EL (cell line): Measurements from ENCODE around the gene NEXN.
"Not testable (repeated sequence)": the region's sequence is repeated elsewhere in the genome, so short reads cannot be mapped to it uniquely, and the experiment has no call there.

ENCODE experiments used
- DNase-seq: peaks from one replicate; pipeline ENCODE4 v3.0.0-alpha.2; 2016

NEXN gene

DNA sequence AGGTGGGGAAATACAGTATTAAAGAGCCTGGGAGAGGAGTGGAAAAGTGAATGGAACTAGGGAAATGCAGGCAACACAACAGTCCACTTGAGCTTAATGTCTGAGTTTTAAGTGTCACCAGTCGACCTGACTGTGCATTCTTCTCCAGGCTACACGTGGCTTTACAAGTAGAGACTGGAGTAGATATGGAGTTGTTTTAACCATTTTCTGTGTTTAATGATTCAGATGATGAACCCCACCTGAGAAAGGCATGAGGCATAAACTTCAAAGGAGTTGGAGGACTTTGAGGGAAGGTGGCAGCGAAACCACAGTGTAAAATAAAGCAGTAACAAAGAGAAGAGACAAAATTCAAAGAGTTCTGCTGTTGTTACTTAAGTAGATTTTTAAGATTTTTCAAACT, 77.9 kb downstream of the NEXN start:
- no peak for DNase-seq

DNA sequence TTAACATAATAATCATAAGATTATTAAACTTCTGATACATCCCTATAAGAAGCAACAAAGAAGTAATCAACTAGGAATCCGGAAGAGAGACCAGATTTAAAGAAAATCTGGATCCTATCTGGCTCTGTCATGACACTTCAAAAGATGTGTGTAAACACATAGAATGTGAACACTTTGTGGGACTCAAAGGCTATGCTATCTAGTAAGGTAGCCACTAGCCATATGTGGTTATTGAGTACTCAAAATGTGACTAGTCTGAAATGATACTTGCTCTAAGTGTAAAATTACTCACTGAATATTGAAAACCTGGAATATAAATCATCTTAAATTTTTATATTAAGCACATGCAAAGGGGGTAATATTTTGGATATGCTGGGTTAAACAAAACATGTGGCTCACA, 81.8 kb downstream of the NEXN start:
- peak; percentile 26 for DNase-seq

DNA sequence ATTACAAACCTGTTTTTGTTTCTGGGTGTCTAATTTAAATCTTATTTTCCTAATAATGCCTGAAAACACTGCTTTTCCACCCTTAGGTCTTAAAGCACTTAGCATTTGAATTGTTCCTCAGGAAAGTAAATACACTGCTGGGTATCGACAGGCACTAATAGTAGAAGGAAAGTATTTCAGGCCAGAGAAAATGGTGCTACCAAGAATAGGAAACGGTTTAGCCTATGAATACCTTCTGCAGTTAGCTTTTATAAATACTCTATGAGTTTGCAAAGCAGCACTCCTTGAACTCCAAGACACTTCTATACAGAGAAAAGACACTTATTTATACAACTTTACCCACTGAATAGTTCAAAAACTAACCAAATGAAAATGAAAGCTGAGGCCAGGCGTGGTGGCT, 83.7 kb downstream of the NEXN start:
- DNase-seq, result no peak

DNA sequence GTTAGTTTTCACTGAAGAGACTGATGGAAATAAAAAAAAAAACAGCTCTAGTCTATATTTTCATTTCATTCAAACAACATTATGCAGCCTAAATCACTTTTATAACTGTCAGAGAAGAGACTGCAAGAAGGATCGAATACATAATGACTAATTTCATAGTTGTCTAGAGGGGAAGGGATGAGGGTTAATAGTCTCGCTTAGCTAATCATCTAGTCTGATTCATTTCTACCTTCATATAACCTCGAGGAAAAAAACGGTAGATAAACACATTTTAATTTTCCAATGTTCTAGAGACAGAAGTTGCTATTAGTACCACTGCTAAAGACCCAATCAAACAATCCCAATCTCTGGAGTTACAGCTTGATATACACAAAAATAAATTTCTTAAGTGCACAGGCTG, 87.0 kb downstream of the NEXN start:
- DNase-seq, result peak; percentile 50

DNA sequence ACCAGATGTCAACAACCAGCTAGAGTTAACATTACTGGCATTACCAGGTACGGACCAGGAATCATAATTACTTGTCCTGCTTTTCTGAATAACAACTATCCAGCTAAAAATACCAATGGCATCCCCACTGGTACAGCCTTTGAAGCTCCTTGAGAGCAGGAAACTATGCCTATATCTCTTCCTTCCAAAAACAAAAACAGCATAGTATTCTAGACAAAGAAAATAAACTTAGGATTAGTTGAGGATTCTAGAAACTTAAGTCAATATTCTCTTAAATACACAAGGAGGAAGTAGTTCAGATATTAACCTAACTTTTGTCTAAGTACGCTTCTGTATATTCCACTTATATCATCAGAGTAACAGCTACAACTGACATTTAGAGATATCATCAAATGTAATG, 87.5 kb downstream of the NEXN start:
- peak; percentile 8 for DNase-seq

DNA sequence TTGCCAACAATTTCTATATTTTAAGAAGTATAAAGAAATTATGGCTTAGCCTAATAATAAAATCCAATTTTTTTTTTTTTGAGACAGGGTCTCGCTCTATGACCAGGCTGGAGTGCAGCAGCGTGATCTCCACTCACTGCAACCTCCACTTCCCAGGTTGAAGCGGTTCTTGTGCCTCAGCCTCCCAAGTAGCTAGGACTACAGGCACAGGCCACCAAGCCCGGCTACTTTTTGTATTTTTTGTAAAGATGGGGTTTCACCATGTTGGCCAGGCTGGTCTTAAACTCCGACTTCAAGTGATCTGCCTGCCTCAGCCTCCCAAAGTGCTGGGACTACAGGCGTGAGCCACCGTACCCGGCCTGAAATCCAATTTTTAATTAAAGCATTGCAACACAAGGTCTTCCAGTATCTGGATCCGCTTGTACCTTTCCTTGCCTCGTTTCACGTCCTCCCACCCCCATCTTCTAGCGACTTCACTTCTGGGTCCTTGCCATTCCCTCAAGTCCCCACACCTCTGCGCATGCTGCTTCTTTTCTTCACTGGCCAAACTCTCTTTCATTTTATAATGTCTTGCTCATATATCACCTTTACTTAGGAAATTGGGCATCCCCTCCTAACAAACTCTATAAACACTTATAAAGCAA, 88.1 kb downstream of the NEXN start:
- DNase-seq, result no peak

DNA sequence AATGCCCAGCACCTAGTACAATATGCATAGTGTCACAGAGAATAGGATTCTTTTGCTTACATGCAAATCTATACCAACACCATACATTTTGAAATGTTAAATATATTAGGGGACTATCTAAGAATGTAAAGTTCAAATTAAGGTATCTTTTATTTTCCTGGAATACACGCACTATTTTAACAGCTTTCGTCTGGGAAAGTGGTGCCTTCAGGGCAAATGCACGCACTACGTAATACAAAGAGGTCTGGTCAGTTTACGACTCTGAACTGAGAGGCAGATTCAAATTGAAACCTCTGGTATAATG, 89.5 kb downstream of the NEXN start:
- DNase-seq, result no peak

DNA sequence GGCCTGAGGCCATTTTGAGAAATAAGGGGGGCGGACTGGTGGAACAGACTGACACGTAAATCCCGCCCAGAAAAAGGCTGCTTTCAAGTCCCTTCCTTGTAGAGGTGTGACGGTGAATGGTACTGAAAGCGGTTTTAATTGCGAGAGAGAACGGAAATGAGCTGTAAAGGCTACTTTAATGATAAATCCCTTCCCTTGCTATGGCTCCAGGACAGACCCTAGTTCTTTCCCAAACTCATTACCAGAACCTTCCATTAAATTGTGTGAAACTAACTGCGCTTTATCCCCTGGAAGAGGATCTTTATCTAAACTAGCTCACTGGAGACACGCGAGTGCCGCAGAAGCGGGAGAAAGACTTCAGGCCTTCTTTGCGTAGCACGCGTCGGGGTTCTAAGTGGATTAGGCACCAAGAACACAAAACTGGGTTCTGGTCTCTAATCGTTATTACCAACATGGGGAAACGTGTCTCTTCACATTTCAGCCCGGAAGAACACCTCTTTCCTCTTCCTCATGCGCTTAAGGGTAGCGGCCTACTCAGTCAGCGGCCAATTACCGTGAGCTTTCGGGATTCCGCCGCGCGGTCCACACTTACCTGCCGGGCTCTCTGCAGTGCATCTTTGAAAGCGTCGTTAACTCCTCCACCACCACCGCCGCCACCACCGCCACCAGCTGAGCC, 90.0 kb downstream of the NEXN start:
- DNase-seq, result peak; percentile 96

DNA sequence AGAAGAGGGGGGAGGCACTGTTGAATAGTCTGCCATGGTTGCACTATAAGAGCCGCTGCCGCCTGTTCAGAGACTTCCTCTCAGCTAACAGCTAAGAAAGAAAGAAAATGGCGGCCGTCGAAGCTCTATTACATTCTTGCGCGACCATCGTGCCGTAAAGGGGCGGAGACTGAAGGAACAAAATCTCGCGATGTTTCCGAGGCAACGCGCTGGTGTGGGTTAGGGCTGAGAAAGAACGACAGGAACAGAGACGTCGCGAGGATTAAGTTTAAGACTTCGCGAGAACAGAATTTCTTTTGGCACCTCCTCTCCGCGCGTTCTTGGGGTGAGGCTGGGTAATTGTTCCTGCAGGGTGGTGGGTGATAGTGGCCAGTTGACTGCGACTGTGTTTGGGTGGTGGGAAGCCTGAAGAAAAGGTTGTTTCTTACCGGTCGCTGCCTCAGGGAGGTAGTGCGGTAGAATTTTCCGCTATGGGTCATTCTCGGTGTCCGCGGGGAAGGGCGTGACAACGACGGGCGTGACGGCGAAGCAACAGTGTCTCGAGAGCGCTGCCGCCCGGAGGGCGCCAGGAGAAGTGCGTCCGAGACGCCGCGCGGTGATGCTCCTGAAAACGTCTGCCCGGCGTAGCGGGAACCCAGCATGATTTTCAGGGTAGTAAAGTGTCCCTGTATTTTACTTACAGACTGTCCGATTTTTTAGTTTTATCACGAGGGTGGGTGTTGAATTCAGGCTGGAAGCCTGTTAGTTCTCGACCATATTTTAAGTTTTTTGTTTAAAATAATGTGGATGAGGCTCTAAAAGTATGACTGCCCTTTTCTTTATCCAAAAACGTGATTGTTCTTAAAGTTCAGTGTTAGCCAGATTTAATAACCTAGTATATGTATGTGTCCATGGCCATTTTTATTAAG, 90.8 kb downstream of the NEXN start, which contains the start of gene FUBP1:
FUBP1 (minus strand) TSS at position 104 of the 908 bp plus-strand sequence; CDS start at position 36, 68 bp downstream.
- DNase-seq, result peak; percentile 99

DNA sequence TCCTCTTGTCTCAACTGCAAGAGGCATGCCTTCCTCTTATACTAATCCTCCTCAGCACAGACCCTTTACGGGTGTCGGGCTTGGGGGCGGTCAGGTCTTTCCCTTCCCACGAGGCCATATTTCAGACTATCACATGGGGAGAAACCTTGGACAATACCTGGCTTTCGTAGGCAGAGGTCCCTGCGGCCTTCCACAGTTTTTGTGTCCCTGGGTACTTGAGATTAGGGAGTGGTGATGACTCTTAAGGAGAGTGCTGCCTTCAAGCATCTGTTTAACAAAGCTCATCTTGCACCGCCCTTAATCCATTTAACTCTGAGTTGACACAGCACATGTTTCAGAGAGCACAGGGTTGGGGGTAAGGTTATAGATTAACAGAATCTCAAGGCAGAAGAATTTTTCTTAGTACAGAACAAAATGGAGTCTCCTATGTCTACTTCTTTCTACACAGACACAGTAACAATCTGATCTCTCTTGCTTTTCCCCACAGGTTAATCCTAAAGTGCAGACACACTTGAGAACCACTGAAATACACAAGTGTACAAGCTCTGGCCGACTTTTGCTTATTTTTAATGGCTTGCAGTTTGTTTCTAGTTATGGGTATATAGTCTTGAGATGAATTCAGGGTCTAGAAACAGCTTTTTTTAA, 95.0 kb downstream of the NEXN start:
- DNase-seq, result not testable (repeated sequence)

DNA sequence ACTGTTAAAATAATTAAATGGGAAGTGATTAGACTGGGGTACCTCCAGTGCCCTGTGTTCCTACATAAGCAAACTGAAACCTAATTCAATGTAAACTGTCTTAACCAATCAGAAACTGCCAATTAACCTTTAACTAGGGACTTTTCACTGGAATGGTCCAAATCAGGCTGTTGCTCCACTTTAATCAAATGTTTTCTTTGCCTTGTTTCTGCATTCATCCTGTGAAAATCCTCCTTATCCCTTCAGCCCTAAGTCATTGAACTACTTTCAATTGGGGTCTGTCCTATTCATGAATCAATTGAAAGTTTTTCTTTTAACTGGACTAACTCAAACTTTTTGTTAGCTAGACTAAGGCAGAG, 95.6 kb downstream of the NEXN start:
- no peak for DNase-seq

DNA sequence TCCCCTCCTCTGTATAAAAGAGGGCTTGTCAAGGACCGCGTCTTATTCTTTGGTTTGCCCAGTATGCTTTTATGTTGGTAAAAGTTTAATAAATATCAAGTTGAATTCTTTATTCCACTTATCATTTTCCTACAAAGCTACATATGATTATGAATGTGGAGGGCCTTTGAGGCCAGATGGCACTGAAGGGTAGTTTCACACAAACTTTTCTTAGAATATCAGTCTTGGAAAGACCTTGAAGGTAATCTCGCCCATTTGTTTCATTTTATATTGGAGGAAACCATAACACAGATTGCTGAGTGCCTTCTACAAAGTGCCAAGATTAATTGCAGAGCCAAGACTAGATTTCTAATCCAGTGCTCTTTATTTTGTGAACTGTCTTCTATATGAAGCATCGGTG, 96.2 kb downstream of the NEXN start:
- no peak for DNase-seq

DNA sequence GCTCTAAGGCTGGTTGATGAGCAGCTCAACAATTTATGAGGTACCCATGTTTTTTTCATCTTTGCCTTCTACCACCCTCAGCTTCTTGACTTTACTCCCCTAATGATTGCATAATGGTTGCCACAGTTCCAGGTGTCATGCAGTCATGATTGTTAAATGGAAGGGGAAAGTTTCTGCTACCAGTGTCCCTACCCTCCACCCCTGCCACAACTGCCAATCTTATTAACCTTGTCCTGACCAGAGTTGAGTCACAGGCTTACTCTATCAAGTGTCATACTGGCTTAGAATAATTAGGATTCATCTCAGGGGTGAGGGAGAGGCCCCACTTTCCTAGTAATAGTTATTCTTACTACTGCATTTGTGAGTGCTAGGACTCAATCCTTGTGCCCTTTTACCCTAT, 98.4 kb downstream of the NEXN start:
- DNase-seq, result no peak

DNA sequence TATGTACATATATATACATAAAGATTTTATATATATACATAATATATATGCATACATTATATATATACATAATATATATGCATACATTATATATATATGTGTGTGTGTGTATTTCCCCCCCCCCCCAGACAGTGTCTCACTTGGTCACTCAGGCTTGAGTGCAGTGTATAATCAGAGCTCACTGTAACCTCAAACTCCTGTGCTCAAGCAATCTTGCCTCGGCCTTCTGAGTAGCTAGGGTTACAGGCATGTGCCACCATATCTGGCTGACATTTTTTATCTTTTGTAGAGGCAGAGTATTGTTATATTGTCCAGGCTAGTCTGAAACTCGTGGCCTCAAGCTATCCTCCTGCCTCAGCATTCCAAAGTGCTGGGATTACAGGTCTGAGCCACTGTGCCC, 99.5 kb downstream of the NEXN start:
- DNase-seq, result no peak

DNA sequence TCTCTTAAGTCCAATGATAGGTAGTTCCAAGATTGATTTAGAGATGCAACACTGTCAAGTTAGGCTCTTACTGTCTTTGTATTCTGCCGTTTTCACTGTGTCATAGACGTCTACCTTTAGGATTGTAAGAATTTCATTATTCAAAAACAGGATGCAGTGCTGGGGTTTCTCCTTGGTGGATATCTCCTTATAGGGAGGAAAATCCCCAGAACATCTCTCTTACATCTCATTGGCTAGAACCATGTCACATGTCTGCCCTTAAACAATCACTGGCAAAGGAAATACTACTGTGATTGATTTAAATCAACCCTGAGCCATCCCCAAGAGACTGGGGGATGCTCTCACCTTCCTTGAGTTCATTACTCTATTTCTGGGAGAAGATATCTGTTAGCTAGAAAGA, 101.3 kb downstream of the NEXN start:
- no peak for DNase-seq

DNA sequence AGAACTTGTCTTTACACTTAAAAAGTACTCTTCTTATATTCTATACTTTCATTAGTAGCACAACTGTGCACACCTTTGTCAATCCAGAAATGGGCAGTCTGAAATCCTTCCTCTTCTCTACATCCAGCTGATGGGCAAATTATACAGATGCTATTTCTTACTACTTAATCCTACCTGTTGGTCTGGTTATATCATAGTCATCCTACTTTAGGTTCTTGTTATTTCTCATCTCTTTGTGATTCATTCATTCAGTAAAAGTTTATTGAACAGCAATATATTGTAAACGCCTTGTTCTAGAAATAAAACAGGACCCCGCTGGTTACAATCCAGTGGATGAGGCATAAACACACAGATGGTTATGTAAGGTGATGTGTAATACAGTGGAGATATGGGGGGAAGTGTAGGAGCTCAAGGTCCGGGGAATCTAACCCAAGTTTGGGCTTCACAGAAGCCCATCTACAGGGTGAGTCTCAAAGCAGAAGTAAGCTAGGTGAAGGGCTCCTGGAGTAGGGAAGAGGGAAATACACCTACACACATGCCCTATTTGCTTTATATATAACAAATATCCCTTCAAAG, 102.3 kb downstream of the NEXN start:
- no peak for DNase-seq

DNA sequence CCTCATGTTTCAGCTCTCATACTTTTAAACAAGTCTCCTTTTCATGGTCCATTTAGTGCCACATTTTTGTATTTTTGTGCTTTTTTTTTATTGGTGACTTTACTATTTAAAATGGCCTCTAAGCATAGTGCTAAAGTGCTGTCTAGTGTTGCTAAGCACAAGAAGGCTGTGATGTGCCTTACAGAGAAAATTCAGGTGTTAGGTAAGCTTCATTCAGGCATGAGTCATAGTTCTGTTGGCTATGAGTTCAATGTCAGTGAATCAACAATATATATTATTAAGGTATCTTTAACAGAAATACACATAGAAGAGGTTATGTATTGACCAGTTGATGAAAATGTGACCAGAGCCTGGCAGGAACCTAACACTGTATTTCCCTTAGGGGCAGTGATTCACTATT, 103.2 kb downstream of the NEXN start:
- no peak for DNase-seq
